ENCODE results near the gene TBC1D20. TPM values are rescaled to one million over a fixed set of nuclear protein-coding genes. Genes with fewer than 3 reads are reported as not detected.
A peak's percentile ranks its signal among the peaks of the same experiment; 100 is the strongest.

The TBC1D20 gene
- total RNA-seq, 1 experiment from 2014 or later, result 42.1 TPM

DNA sequence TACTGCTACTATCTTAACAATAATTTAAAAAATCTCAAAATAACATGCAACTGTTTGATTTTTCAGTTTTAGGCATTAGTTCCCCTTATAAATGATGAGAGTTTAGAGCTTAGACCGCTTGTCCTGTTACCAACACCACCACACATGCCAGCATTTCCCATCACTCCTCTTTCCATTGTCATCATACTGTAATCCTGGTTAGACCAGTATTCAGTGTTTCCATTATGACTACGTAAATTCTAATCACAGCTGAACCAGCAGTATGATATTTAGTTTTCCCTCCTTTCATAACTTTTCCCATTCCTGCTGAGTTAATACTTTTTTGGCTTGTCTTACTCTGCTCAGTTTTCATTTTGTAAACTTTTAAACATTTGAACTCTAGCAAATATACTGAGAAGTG is 12.2 kb upstream of the TBC1D20 start:
- no peak overlapping the region for H3K4me3 ChIP-seq (ENCODE audit: low read depth in 2 of 2, low read length in 2 of 2)
- intact Hi-C loops (cut with micrococcal nuclease; ENCODE audit: unreplicated experiment) (no loop called here), in situ Hi-C loops (cut with HindIII; ENCODE audit: low pct_unique_long_range_greater_than_20kb, low sequenced_read_pairs) (no loop called here)
- H3K9me3 ChIP-seq (ENCODE audit: control insufficient read depth, insufficient read depth, low read depth, low read length), result no peaks in the 10 kb centered on the region
- H3K36me3 ChIP-seq (ENCODE audit: control insufficient read depth, insufficient read depth, low read length), result no peaks in the 10 kb centered on the region
- CTCF ChIA-PET, result no interaction called here
- H3K4me1 ChIP-seq (ENCODE audit: control insufficient read depth, insufficient read depth, low read length), result no peaks in the 10 kb centered on the region
- BruUV-seq (replicated peaks), result TSS peak; percentile 14
- no peak for ATAC-seq
- TF ChIP-seq, protein P1, sequence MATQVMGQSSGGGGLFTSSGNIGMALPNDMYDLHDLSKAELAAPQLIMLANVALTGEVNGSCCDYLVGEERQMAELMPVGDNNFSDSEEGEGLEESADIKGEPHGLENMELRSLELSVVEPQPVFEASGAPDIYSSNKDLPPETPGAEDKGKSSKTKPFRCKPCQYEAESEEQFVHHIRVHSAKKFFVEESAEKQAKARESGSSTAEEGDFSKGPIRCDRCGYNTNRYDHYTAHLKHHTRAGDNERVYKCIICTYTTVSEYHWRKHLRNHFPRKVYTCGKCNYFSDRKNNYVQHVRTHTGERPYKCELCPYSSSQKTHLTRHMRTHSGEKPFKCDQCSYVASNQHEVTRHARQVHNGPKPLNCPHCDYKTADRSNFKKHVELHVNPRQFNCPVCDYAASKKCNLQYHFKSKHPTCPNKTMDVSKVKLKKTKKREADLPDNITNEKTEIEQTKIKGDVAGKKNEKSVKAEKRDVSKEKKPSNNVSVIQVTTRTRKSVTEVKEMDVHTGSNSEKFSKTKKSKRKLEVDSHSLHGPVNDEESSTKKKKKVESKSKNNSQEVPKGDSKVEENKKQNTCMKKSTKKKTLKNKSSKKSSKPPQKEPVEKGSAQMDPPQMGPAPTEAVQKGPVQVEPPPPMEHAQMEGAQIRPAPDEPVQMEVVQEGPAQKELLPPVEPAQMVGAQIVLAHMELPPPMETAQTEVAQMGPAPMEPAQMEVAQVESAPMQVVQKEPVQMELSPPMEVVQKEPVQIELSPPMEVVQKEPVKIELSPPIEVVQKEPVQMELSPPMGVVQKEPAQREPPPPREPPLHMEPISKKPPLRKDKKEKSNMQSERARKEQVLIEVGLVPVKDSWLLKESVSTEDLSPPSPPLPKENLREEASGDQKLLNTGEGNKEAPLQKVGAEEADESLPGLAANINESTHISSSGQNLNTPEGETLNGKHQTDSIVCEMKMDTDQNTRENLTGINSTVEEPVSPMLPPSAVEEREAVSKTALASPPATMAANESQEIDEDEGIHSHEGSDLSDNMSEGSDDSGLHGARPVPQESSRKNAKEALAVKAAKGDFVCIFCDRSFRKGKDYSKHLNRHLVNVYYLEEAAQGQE (IDR thresholded peaks at IDR 0.05; ENCODE audit: insufficient read depth in 1 of 2, low read depth in 2 of 2, low read length in 1 of 2), result no peak
- TF ChIP-seq, protein P2, sequence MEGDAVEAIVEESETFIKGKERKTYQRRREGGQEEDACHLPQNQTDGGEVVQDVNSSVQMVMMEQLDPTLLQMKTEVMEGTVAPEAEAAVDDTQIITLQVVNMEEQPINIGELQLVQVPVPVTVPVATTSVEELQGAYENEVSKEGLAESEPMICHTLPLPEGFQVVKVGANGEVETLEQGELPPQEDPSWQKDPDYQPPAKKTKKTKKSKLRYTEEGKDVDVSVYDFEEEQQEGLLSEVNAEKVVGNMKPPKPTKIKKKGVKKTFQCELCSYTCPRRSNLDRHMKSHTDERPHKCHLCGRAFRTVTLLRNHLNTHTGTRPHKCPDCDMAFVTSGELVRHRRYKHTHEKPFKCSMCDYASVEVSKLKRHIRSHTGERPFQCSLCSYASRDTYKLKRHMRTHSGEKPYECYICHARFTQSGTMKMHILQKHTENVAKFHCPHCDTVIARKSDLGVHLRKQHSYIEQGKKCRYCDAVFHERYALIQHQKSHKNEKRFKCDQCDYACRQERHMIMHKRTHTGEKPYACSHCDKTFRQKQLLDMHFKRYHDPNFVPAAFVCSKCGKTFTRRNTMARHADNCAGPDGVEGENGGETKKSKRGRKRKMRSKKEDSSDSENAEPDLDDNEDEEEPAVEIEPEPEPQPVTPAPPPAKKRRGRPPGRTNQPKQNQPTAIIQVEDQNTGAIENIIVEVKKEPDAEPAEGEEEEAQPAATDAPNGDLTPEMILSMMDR (IDR thresholded peaks at IDR 0.05), result no peak
- TF ChIP-seq TCF7L2 (IDR thresholded peaks at IDR 0.05; ENCODE audit: low read depth, low read length), result no peak
- POLR2A ChIA-PET, result no interaction called here
- no peak for DNase-seq (ENCODE audit: low read depth, low spot score)
- H3K27me3 ChIP-seq (ENCODE audit: control insufficient read depth, insufficient read depth, low read length), result no peaks in the 10 kb centered on the region
- H3K27ac ChIP-seq (ENCODE audit: low read length), result no peak overlapping the region

DNA sequence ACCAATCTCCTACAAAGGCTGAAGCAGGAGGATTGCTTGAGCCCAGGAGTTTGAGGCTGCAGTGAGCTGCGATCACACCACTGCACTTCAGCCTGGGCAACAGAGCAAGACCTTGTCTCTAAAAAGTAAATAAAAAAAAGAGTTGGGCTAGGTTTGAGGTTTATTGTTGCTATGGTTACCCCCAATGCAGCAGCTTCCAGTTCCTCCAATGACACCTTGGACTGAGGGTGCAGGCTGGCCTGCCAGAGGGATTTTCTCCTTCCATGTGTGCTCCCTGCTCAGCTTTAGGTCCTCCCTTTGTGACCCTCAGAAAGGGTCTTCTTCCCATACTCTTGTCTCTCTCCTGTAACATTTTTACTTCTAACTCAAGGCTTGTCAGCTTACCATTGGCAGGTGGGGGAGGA is 10.6 kb upstream of the TBC1D20 start:
- intact Hi-C loops (cut with micrococcal nuclease; ENCODE audit: unreplicated experiment), result no loop called here
- POLR2A ChIA-PET, result no interaction called here
- 0 out of 2 replicates have a peak, but pooled peaks have one; percentile 32 for ATAC-seq
- H3K27ac ChIP-seq (ENCODE audit: low read length), result no peak overlapping the region
- no peak for DNase-seq (ENCODE audit: low read depth, low spot score)
- no peaks in the 10 kb centered on the region for H3K27me3 ChIP-seq (ENCODE audit: control insufficient read depth, insufficient read depth, low read length)
- H3K36me3 ChIP-seq (ENCODE audit: control insufficient read depth, insufficient read depth, low read length), result no peaks in the 10 kb centered on the region
- TF ChIP-seq TCF7L2 (IDR thresholded peaks at IDR 0.05; ENCODE audit: low read depth, low read length), result no peak
- TF ChIP-seq, protein P1 (IDR thresholded peaks at IDR 0.05; ENCODE audit: insufficient read depth in 1 of 2, low read depth in 2 of 2, low read length in 1 of 2), result no peak
- no peak for TF ChIP-seq POLR2AphosphoS5 (IDR thresholded peaks at IDR 0.05; ENCODE audit: low read depth, low read length)
- TF ChIP-seq, protein P2 (IDR thresholded peaks at IDR 0.05), result no peak
- TF ChIP-seq SIN3A (IDR thresholded peaks at IDR 0.05; ENCODE audit: borderline replicate concordance, insufficient read depth, low read depth, low read length), result no peak
- no peak overlapping the region for H3K4me3 ChIP-seq (ENCODE audit: low read depth in 2 of 2, low read length in 2 of 2)
- H3K9me3 ChIP-seq (ENCODE audit: control insufficient read depth, insufficient read depth, low read depth, low read length), result no peaks in the 10 kb centered on the region
- no TSS peak for BruUV-seq (replicated peaks)
- CTCF ChIA-PET, result no interaction called here
- in situ Hi-C loops (cut with HindIII; ENCODE audit: low pct_unique_long_range_greater_than_20kb, low sequenced_read_pairs), result no loop called here
- H3K4me1 ChIP-seq (ENCODE audit: control insufficient read depth, insufficient read depth, low read length), result no peaks in the 10 kb centered on the region
